ENCODE data around the gene UBN1. TPM values are rescaled to one million over a fixed set of nuclear protein-coding genes. Genes with fewer than 3 reads are reported as not detected.

The UBN1 gene
- 10 to 100 TPM; 30.1 to 35.4 (median 33.0) TPM for polyA plus RNA-seq (ENCODE audit: insufficient read length in 3 of 3)

- peak; percentile 83 to 95 (median 87) for DNase-seq (ENCODE audit: low read depth in 3 of 3, low spot score in 2 of 3)
Observed at GRCh38 chr16:4846901-4847773, at the start of gene UBN1, which contains the start of gene GLYR1. UBN1 (plus strand) TSS chr16:4847481; CDS start chr16:4852918, 5,437 bp downstream. GLYR1 (minus strand) TSS chr16:4847288; CDS start chr16:4847265, 23 bp downstream.

GRCh38 chr16:4797805-4798252 is 49.5 kb upstream of the UBN1 start:
- no peak for DNase-seq (ENCODE audit: low read depth in 3 of 3, low spot score in 2 of 3)

GRCh38 chr16:4798456-4798855 is 48.8 kb upstream of the UBN1 start:
- no peak for DNase-seq (ENCODE audit: low read depth in 3 of 3, low spot score in 2 of 3)

- DNase-seq (ENCODE audit: low read depth in 3 of 3, low spot score in 2 of 3): no peak
Observed at GRCh38 chr16:4799171-4799855, 48.0 kb upstream of the UBN1 start.

GRCh38 chr16:4800290-4801041 is 46.8 kb upstream of the UBN1 start:
- no peak for DNase-seq (ENCODE audit: low read depth in 3 of 3, low spot score in 2 of 3)

GRCh38 chr16:4801051-4801961 is 46.0 kb upstream of the UBN1 start:
- no peak for DNase-seq (ENCODE audit: low read depth in 3 of 3, low spot score in 2 of 3)

GRCh38 chr16:4801962-4802658 is 45.2 kb upstream of the UBN1 start, which contains the start of gene ROGDI:
ROGDI (minus strand) TSS chr16:4802633; CDS start chr16:4802571, 62 bp downstream.
- peak; percentile 16 to 61 (median 42) for DNase-seq (ENCODE audit: low read depth in 3 of 3, low spot score in 2 of 3)

GRCh38 chr16:4802659-4803287 is 44.5 kb upstream of the UBN1 start:
- DNase-seq (ENCODE audit: low read depth in 3 of 3, low spot score in 2 of 3): peak; percentile 70 to 86 (median 78)

GRCh38 chr16:4803401-4803844 is 43.9 kb upstream of the UBN1 start:
- DNase-seq (ENCODE audit: low read depth in 3 of 3, low spot score in 2 of 3): no peak

- no peak for DNase-seq (ENCODE audit: low read depth in 3 of 3, low spot score in 2 of 3)
Observed at GRCh38 chr16:4803898-4804762, 43.2 kb upstream of the UBN1 start.

- DNase-seq (ENCODE audit: low read depth in 3 of 3, low spot score in 2 of 3): no peak
Observed at GRCh38 chr16:4805231-4805630, 42.0 kb upstream of the UBN1 start.

GRCh38 chr16:4806280-4806679 is 41.0 kb upstream of the UBN1 start:
- no peak for DNase-seq (ENCODE audit: low read depth in 3 of 3, low spot score in 2 of 3)

GRCh38 chr16:4811242-4811641 is 36.0 kb upstream of the UBN1 start:
- DNase-seq (ENCODE audit: low read depth in 3 of 3, low spot score in 2 of 3): no peak

- no peak for DNase-seq (ENCODE audit: low read depth in 3 of 3, low spot score in 2 of 3)
Observed at GRCh38 chr16:4811773-4812172, 35.5 kb upstream of the UBN1 start.

GRCh38 chr16:4813251-4814003 is 33.9 kb upstream of the UBN1 start:
- DNase-seq (ENCODE audit: low read depth in 3 of 3, low spot score in 2 of 3): no peak

GRCh38 chr16:4814046-4814445 is 33.2 kb upstream of the UBN1 start:
- DNase-seq (ENCODE audit: low read depth in 3 of 3, low spot score in 2 of 3): no peak

Measured in right renal cortex interstitium (tissue), 3 donors.